ENCODE data around the gene ZNF732.
"Not testable (repeated sequence)": the region's sequence is repeated elsewhere in the genome, so short reads cannot be mapped to it uniquely, and the experiment has no call there.

ZNF732 gene

DNA sequence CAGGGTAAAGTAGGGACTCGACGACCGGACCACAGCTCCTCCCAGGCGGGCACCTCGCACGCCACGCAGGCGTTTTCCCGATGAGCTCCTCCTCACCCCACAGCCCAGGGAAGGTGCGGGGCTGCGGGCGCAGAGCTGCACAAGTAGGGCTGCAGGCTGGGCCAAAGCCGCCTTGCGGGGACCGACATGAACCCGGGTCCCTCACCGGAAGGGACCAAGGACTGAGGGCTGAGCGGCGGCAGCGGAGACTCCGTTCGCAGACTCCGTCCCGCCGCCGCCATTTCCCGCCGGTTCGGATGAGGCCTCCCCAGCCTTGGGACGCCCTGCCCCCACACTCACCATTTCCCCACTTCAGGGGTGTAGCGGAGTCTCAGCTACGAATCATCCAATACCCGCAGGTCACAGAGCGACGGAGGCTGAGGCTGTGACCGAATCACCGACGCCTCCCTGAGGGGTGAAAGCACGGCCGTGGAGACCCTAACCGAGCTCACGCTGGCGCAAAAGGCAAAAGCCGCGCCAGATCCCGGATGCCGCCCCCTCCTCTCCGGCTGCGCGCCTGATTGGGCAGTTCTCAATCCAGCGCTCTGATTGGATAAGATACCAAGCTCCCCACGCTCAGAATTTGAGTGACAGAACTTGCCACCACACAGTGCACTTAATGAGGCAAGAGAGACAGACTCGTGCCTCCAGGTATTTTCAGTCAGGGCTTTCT, at the start of gene ZNF732:
Gene ZNF732 (minus strand): TSS at position 506 of the 712 bp plus-strand sequence. CDS start 164 bp downstream, at position 342.
- DNase-seq (ENCODE audit: extremely low read depth in 1 of 2, low read depth in 1 of 2), result no peak

DNA sequence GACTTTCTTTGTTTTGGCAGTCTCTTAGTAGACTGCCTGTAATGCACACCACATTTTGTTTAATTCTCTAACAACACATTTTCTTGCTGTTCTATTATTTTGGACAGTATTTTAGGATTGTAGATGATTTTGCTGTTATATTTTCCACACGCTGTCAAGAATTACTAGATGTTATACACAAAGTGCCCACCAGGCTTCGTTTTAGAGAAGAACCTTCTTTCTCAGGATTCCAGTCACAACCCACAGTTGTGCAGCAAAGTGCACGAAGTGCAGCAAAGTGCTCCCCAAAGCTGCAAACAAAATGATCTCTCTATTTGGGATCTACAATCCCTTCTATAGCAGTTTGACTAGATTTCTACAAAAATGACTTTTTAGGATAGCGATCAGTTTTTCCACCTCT, 34.7 kb upstream of the ZNF732 start:
- no peak for DNase-seq (ENCODE audit: extremely low read depth in 1 of 2, low read depth in 1 of 2)

DNA sequence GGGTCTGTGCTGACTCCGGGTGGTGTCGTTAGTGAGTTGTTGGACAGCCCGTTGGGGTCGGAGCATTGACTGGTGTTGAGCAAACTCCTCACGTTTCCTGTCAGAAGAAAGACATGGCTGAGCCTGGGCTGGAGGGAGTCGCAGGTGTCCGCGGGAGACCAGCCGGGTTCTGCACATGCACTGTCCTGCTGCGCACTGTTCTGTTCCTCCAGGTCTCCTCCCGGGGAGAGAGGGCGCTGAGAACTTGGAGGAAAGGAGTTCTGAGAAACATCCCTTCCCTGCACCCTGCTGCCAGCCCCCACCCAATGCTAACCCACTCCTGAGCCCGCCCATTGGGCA, 33.5 kb upstream of the ZNF732 start:
- DNase-seq (ENCODE audit: extremely low read depth in 1 of 2, low read depth in 1 of 2), result no peak

GRCh38 chr4:337932-338758, 32.9 kb upstream of the ZNF732 start:
- no peak for DNase-seq (ENCODE audit: extremely low read depth in 1 of 2, low read depth in 1 of 2)

- DNase-seq (ENCODE audit: extremely low read depth in 1 of 2, low read depth in 1 of 2), result peak; percentile 76 to 83
These were observed 32.1 kb upstream of the ZNF732 start, which contains the start of gene ZNF141 for GRCh38 chr4:337143-337931. TSS of gene ZNF141 (plus strand) at chr4:337814. CDS start at chr4:337984, 170 bp downstream.

DNA sequence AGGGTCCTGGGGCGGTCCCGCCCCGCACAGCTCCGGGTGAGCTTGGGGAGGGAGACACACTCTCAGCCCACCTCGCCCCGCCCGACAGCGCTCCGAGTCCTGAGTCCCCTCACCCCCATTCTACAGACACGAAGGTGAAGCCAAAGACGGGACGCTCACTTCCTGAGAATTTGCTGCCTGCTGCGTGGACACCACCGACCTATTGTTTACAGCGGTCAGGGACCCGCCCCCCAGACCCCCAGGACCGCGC, 31.5 kb upstream of the ZNF732 start:
- peak in 1 of 2 donors; percentile 10 for DNase-seq (ENCODE audit: extremely low read depth in 1 of 2, low read depth in 1 of 2)

- no peak for DNase-seq (ENCODE audit: extremely low read depth in 1 of 2, low read depth in 1 of 2)
These were observed 31.0 kb upstream of the ZNF732 start for GRCh38 chr4:336099-336892.

- no peak for DNase-seq (ENCODE audit: extremely low read depth in 1 of 2, low read depth in 1 of 2)
These were observed 30.2 kb upstream of the ZNF732 start for GRCh38 chr4:335515-335914.

DNA sequence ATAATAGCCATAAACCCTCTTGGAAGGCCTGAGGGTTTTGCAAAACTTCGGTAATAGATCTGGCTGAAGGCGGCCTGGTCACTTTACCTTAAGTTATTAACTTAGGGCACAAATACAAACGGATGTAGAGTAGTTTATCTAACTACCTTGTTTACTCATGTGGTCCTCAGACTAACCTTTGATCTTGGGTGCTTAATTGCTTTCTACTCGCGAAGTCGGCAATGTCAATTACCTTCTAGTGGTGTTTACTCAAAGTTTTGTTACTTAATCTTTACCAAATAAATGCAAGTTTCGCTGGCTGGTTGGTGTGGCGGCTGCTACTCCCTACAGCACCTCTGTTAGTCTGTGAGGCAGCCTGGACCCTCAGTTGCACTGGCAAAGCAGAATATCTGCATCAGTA, 23.5 kb upstream of the ZNF732 start:
- DNase-seq (ENCODE audit: extremely low read depth in 1 of 2, low read depth in 1 of 2), result no peak

DNA sequence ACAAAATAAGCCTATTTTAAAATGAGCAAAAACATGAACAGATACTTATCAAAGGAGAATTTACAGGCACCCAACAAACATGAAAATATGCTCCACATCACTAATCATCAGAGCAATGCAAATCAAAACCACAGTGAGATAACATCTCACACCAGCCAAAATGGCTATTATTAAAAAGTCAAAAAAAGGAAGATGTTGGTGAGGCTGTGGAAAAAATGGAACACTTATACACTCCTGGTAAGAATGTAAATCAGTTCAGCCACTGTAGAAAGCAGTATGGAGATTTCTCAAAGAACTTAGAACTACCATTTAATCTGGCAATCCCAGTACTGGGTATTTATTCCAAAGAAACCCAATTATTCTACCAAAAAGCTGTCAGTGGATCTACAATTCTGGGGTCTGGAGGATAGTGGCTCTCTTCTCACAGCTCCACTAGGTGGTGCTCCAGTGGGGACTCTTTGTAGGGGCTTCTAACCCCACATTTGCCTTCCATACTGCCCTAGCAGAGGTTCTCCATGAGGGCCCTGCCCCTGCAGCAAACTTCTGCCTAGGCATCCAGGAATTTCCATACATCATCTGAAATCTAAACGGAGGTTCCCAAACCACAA, 9.1 kb upstream of the ZNF732 start:
- no peak for DNase-seq (ENCODE audit: extremely low read depth in 1 of 2, low read depth in 1 of 2)

DNA sequence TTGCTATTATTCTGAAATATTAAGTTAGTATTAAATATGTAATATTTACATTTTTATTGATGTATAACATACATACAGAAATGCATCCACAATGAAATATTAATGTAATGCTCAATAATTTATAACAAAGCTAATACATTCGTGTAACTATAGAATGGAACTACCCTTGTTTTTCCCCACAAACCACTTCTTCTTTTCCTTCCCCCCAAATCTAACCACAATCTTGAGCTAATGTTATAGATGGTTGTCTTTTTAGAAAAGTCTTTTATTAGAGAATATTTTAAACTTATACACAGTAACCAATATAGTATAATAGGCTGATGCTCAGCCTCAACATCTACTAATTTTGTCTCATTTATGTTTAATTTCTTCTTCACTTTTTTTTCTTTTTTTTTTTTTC, 4.5 kb upstream of the ZNF732 start:
- no peak for DNase-seq (ENCODE audit: extremely low read depth in 1 of 2, low read depth in 1 of 2)

GRCh38 chr4:306551-306961, 1.3 kb upstream of the ZNF732 start:
- DNase-seq (ENCODE audit: extremely low read depth in 1 of 2, low read depth in 1 of 2), result no peak

DNA sequence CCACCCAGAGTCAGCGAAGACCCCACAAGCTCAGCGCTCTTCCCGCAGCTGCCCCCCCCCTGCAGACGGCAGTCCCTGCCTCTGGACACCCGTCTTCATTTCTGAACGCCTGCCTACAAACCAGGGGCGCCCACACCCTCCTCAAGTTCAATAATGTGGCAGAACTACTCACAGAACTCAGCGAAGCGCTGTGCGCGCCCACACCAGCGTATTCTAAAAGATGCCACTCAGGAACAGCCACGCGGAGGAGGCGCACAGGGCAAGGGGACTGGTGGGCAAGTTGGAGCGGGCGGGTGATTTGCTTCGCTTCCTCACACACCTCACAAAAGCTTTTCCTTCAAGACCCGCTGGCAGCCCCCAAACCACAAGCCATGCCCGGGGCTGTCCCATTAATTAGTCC, 758 bp downstream of the ZNF732 start:
- DNase-seq (ENCODE audit: extremely low read depth in 1 of 2, low read depth in 1 of 2), result not testable (repeated sequence)

DNA sequence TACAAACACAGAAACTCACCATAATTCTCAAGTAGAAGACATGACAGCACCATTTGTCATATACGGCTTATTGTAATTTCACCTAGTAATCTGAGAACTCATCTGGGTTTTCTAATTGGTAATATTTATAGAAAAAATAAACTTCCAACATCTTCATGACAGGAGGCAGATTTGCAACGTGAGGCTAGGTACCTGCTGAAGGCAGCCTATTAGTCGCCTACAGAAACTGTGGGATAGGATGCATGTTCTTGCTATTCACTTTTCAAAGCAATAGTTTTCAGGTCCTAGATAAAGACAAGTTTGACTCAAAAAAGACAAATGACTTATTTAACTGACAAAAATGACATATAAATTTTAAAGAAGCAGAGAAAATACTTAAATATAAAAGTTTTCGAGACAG, 2.9 kb downstream of the ZNF732 start:
- DNase-seq (ENCODE audit: extremely low read depth in 1 of 2, low read depth in 1 of 2), result no peak

GRCh38 chr4:294732-295131, 10.5 kb downstream of the ZNF732 start:
- DNase-seq (ENCODE audit: extremely low read depth in 1 of 2, low read depth in 1 of 2), result no peak

- no peak for DNase-seq (ENCODE audit: extremely low read depth in 1 of 2, low read depth in 1 of 2)
These were observed 16.4 kb downstream of the ZNF732 start for GRCh38 chr4:288891-289290.

DNA sequence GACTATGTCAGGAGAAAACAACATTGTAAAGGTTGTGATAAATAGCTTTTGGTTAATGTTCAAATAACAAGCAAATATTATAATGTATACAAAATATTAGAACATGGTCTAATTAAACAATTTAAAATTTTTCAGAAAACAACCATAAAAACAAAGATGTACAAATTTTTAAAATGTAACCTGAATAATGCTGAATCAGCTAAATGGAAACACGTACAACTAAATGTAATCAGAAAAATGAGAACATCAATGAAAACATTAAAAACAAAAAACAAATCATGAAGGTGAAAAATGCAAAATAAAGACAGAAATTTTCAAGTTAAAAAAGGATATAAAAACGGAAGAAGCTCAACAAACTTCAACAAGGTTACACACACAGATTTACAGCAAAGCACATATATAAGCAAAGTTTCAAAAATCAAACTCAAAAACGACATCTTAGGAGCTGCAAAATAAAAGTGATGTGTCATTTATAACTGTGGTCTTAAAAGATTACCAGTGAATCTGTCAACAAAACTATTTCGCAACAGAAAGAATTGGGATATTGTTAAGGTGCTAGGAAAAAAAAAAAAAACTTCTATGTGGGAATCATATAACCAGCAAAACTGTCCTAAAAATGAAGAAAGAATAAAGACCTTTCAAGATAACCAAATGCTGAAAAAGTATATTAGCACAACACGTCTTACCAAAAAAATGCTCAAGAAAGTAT, 31.8 kb downstream of the ZNF732 start:
- no peak for DNase-seq (ENCODE audit: extremely low read depth in 1 of 2, low read depth in 1 of 2)

- DNase-seq (ENCODE audit: extremely low read depth in 1 of 2, low read depth in 1 of 2), result no peak
These were observed 33.7 kb downstream of the ZNF732 start for GRCh38 chr4:271492-272103.

DNA sequence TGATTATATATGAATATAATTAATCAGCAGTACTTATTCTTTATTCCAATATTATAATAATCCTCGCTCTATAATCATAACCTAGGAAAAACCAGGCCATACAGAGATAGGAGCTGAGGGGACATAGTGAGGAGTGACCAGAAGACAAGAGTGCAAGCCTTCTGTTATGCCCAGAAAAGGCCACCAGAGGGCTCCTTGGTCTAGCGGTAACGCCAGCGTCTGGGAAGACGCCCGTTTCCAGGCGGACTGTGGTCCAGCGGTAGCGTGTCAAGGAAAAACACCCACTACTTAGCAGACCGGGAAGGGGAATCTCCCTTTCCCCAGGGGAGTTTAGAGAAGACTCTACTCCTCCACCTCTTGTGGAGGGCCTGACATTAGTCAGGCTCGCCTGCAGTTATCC, 46.0 kb downstream of the ZNF732 start:
- not testable (repeated sequence) for DNase-seq (ENCODE audit: extremely low read depth in 1 of 2, low read depth in 1 of 2)

Measured in activated CD8-positive, alpha-beta memory T cell treated with anti-CD3 and anti-CD28 coated beads for 1 hour (primary cell).